H1 (cell line): Measurements from ENCODE around the gene IL2RA. TPM values are rescaled to one million over a fixed set of nuclear protein-coding genes. Genes with fewer than 3 reads are reported as not detected.

ENCODE experiments used
- CHD7 ChIP-seq: fragments of 300-600 bp; sonication (generic); IDR thresholded peaks from 2 replicates; pipeline ENCODE4 v1.7.1; 2012; ENCODE audit warnings: low read length, moderate library complexity, mild to moderate bottlenecking, inconsistent platforms; ENCODE audit not compliant: insufficient replicate concordance
- CTCF ChIP-seq, 3 experiments: IDR thresholded peaks; 1 replicate in 2 of 3; 2 replicates in 1 of 3; pipeline versions ENCODE4 v1.5.1 to v1.6.1; 2011; ENCODE audit warnings: low read length in 3 of 3, mild to moderate bottlenecking in 3 of 3, inconsistent platforms in 2 of 3, low read depth in 1 of 3, moderate library complexity in 1 of 3; ENCODE audit not compliant: insufficient read depth in 1 of 3; ENCODE audit errors: control extremely low read depth in 1 of 3
- E2F6 ChIP-seq: IDR thresholded peaks from 2 replicates; pipeline ENCODE4 v1.6.1; 2012; ENCODE audit warnings: inconsistent platforms
- FOSL1 ChIP-seq: IDR thresholded peaks from 2 replicates; pipeline ENCODE4 v1.6.1; 2011; ENCODE audit warnings: mild to moderate bottlenecking, low read depth, low read length, moderate library complexity; ENCODE audit not compliant: insufficient read depth
- JUN ChIP-seq: IDR thresholded peaks from 2 replicates; pipeline ENCODE4 v1.6.1; 2011; ENCODE audit warnings: low read depth, mild to moderate bottlenecking, improper control_type of control experiment, low read length
- JUND ChIP-seq: IDR thresholded peaks from 2 replicates; pipeline ENCODE4 v1.6.1; 2011; ENCODE audit warnings: mild to moderate bottlenecking, improper control_type of control experiment, low read length
- TCF12 ChIP-seq: IDR thresholded peaks from 2 replicates; pipeline ENCODE4 v1.6.1; 2011; ENCODE audit warnings: low read depth, mild to moderate bottlenecking, low read length
- TEAD4 ChIP-seq: IDR thresholded peaks from 2 replicates; pipeline ENCODE4 v1.6.1; 2012; ENCODE audit warnings: low read depth, low read length, inconsistent platforms, mixed read lengths
- ZNF274 ChIP-seq: IDR thresholded peaks from 2 replicates; pipeline ENCODE4 v1.7.0; 2012; ENCODE audit warnings: low read length, borderline replicate concordance; ENCODE audit errors: extremely low read depth
- polyA plus RNA-seq, 7 experiments: library from polyadenylated mRNA; depleted of rRNA in 3 of 7; stranded (reverse) in 5 of 7; unstranded in 2 of 7; fragments of >200 nt in 5 of 7; fragments of 200-250 nt in 2 of 7; gene quantifications; 1 replicate in 5 of 7; 2 replicates in 1 of 7; 4 replicates in 1 of 7; pipeline versions ENCODE4 v1.2.1 to v1.2.3, GENCODE V29; 2011 to 2013; ENCODE audit warnings: missing spikeins in 2 of 7, mixed read lengths in 2 of 7
- total RNA-seq: library from RNA; stranded (reverse); fragmentation: NEBNext Ultra II Directional; extraction: Animal tissue kit (Norgen Biotek cat#: 25700); gene quantifications from 2 replicates; pipeline ENCODE4 v1.2.1, GENCODE V29; 2021

Gene IL2RA
- total and polyA plus RNA-seq, 2 of the 8 experiments (the other 6 are each of a cell fraction or from before 2014, with no cell fraction given) = not detected

- TF ChIP-seq CHD7 (no peak), CTCF (IDR thresholded peaks at IDR 0.05; ENCODE audit: control extremely low read depth in 1 of 3, insufficient read depth in 1 of 3, low read depth in 1 of 3, low read length in 3 of 3) (no peak), JUND (no peak), ZNF274 (no peak), FOSL1 (no peak), E2F6 (0 out of 2 replicates have a peak, but pooled peaks have one; percentile 24), TCF12 (no peak), JUN (no peak), TEAD4 (no peak)
Observed at GRCh38 chr10:6101181-6101580, 39.0 kb upstream of the IL2RA start (continued).
